GM12878 (cell line): ENCODE measurements around the gene BRSK2. TPM values are rescaled to one million over a fixed set of nuclear protein-coding genes. Genes with fewer than 3 reads are reported as not detected.

Source experiments
- ATAC-seq: fragments of 200-7000 bp; cut with Tn5 transposase; 3 replicates; pipeline ENCODE4 v1.9.1; 2020; ENCODE audit warnings: mild to moderate bottlenecking, moderate library complexity
- BruUV-seq: library from RNA; stranded (reverse); fragments of 400-500 nt; replicated peaks from 2 replicates; lab custom pipeline; 2021; lab: Mats Ljungman, UMichigan
- CTCF ChIA-PET: fragments of 300-600 bp; sonication (Branson Sonifier 250); formaldehyde crosslinking; extraction: SDS; loops from one replicate; lab custom pipeline; 2021; ENCODE audit warnings: inconsistent platforms; lab: Yijun Ruan, JAX
- POLR2A ChIA-PET: fragments of 350-600 bp; formaldehyde crosslinking; extraction: SDS; loops from one replicate; lab custom pipeline; 2021; ENCODE audit warnings: inconsistent platforms; lab: Charles Lee
- RAD21 ChIA-PET: fragments of 300-600 bp; sonication (Branson Sonifier 250); formaldehyde crosslinking; loops from one replicate; lab custom pipeline; 2023; ENCODE audit warnings: antibody characterized with exemption; ENCODE audit not compliant: unreplicated experiment; lab: Charles Lee
- SMC1A ChIA-PET: fragments of 300-600 bp; sonication (Branson Sonifier 250); formaldehyde crosslinking; loops from one replicate; lab custom pipeline; 2023; ENCODE audit not compliant: unreplicated experiment, uncharacterized antibody; lab: Charles Lee
- DNase-seq: peaks from one replicate; pipeline ENCODE4 v3.0.0-alpha.2; 2011; ENCODE audit warnings: low read depth, low spot score
- FAIRE-seq: peaks from 3 replicates; lab custom pipeline; 2011; peaks lifted over from hg19 to GRCh38; lab: Jason Lieb, UNC
- H2AFZ ChIP-seq: 2 replicates; pipeline ENCODE4 v1.6.0; 2011; ENCODE audit warnings: low read depth, low read length, control low read depth; ENCODE audit not compliant: control insufficient read depth
- H3K27ac ChIP-seq: 2 replicates; pipeline ENCODE4 v1.5.1; 2011; ENCODE audit warnings: control low read depth; ENCODE audit not compliant: control insufficient read depth, insufficient read depth
- H3K27me3 ChIP-seq, 2 experiments: replicated peaks in 1 of 2; 2 replicates each; pipeline versions ENCODE4 v1.6.0 to v1.6.1; 2011; ENCODE audit warnings: low read length in 1 of 2; ENCODE audit not compliant: control insufficient read depth in 2 of 2, insufficient read depth in 2 of 2
- H3K36me3 ChIP-seq, 2 experiments: 2 replicates each; pipeline ENCODE4 v1.5.1; 2011; ENCODE audit warnings: low read length in 1 of 2; ENCODE audit not compliant: control insufficient read depth in 2 of 2, insufficient read depth in 2 of 2
- H3K4me1 ChIP-seq: 2 replicates; pipeline ENCODE4 v1.6.1; 2011; ENCODE audit warnings: mild to moderate bottlenecking, low read length, moderate library complexity, mixed read lengths; ENCODE audit not compliant: control insufficient read depth, insufficient read depth
- H3K4me2 ChIP-seq: 2 replicates; pipeline ENCODE4 v1.6.0; 2011; ENCODE audit warnings: control low read depth; ENCODE audit not compliant: control insufficient read depth, insufficient read depth
- H3K4me3 ChIP-seq: fragments of 200-600 bp; sonication (generic); 2 replicates; pipeline ENCODE4 v1.5.1; 2016
- H3K79me2 ChIP-seq: 2 replicates; pipeline ENCODE4 v1.6.0; 2011; ENCODE audit warnings: low read length; ENCODE audit not compliant: control insufficient read depth, insufficient read depth
- H3K9ac ChIP-seq: 2 replicates; pipeline ENCODE4 v1.8.0; 2011; ENCODE audit warnings: low read length, control low read depth, mixed read lengths; ENCODE audit not compliant: control insufficient read depth, insufficient read depth
- H3K9me3 ChIP-seq: replicated peaks from 3 replicates; pipeline ENCODE4 v1.5.1; 2011; ENCODE audit warnings: mild to moderate bottlenecking, low read length; ENCODE audit not compliant: control insufficient read depth, insufficient read depth
- H4K20me1 ChIP-seq: 2 replicates; pipeline ENCODE4 v1.6.0; 2011; ENCODE audit not compliant: control insufficient read depth, insufficient read depth
- BACH1 ChIP-seq: fragments of 450-650 bp; IDR thresholded peaks from 2 replicates; pipeline ENCODE4 v1.6.1; 2017; ENCODE audit warnings: mild to moderate bottlenecking, borderline replicate concordance
- DPF2 ChIP-seq: fragments of 450-650 bp; IDR thresholded peaks from 2 replicates; pipeline ENCODE4 v1.6.1; 2017; ENCODE audit warnings: mild to moderate bottlenecking
- HDAC6 ChIP-seq: fragments of 200-600 bp; sonication (generic); IDR thresholded peaks from one replicate; pipeline ENCODE4 v1.8.0; 2017; ENCODE audit warnings: antibody characterized with exemption; ENCODE audit not compliant: unreplicated experiment
- JUND ChIP-seq: IDR thresholded peaks from 2 replicates; pipeline ENCODE4 v1.6.1; 2012; ENCODE audit warnings: low read depth, mild to moderate bottlenecking, low read length, improper control_type of control experiment, moderate library complexity
- MTA3 ChIP-seq: IDR thresholded peaks from 2 replicates; pipeline ENCODE4 v1.6.1; 2012; ENCODE audit warnings: low read length, inconsistent platforms, borderline replicate concordance
- RAD51 ChIP-seq: fragments of 450-650 bp; IDR thresholded peaks from 2 replicates; pipeline ENCODE4 v1.6.1; 2016; ENCODE audit warnings: moderate library complexity, mild to moderate bottlenecking, inconsistent platforms
- RCOR1 ChIP-seq: conservative IDR thresholded peaks from 2 replicates; pipeline ENCODE4 v1.6.1; 2012; ENCODE audit warnings: low read depth, low read length, improper control_type of control experiment
- YY1 ChIP-seq: IDR thresholded peaks from 2 replicates; pipeline ENCODE4 v1.6.1; 2011; ENCODE audit warnings: low read depth, mild to moderate bottlenecking, low read length
- ZBTB4 ChIP-seq: fragments of 450-650 bp; formaldehyde crosslinking; IDR thresholded peaks from 2 replicates; pipeline ENCODE4 v1.4.0; 2022; ENCODE audit warnings: mild to moderate bottlenecking, moderate library complexity
- WGBS: methylation state at CpG from one replicate; pipeline ENCODE4 v1.1.6; 2016; ENCODE audit warnings: low lambda C conversion rate; ENCODE audit not compliant: insufficient replicate concordance, insufficient coverage; ENCODE audit errors: missing lambda C conversion rate; 5-methylcytosine and 5-hydroxymethylcytosine counted together
- in situ Hi-C: fragments of 300-500 bp; cut with MboI; formaldehyde crosslinking; loops from 9 replicates; pipeline ENCODE4 v1.14.3; 2018; ENCODE audit warnings: mixed read lengths
- intact Hi-C: fragments of 100-400 bp; cut with micrococcal nuclease; formaldehyde crosslinking; loops from one replicate; pipeline ENCODE4 v1.14.2; 2022; ENCODE audit not compliant: unreplicated experiment
- polyA plus RNA-seq, 11 experiments: library from polyadenylated mRNA; depleted of rRNA in 4 of 11; unstranded in 6 of 11; stranded (reverse) in 5 of 11; fragments of >200 nt; fragmentation: Nextera tagmentation in 4 of 11; fragmentation: Illumina TruSeq in 1 of 11; extraction: Ambion mirVana in 4 of 11; extraction: Trizol in 1 of 11; gene quantifications; 1 replicate in 1 of 11; 2 replicates in 10 of 11; pipeline versions ENCODE4 v1.2.1 to v1.2.3, GENCODE V29; 2011 to 2016; ENCODE audit warnings: inconsistent platforms in 2 of 11, missing spikeins in 2 of 11, low read depth in 1 of 11
- total RNA-seq, 4 experiments: library from RNA; depleted of rRNA in 3 of 4; stranded (reverse); fragments of >200 nt in 3 of 4; fragmentation: Illumina TruSeq in 1 of 4; extraction: Trizol in 1 of 4; gene quantifications; 2 replicates each; pipeline versions ENCODE4 v1.2.1 to v1.2.3, GENCODE V29; 2013 to 2021

The BRSK2 gene
- total and polyA plus RNA-seq, 10 of the 15 experiments (the other 5 are each of a cell fraction or from before 2014, with no cell fraction given), result 0.13 TPM; not detected in 9

- CTCF ChIA-PET, result interaction anchor here (1.1 to 1.2 kb wide), 2 partner anchors 8 to 16 kb away, joined by 3 to 5 read pairs; no protein-coding TSS in a partner anchor
- peaks cover 2% of the 10 kb centered on the region; the same call in 2 of the 3 replicates for H3K9me3 ChIP-seq
- peaks cover 0 to 2% of the 10 kb centered on the region in 2 experiments; a peak in 2 of 4 replicates for H3K36me3 ChIP-seq
- no TSS peak for BruUV-seq
- DNase-seq (no peak), ATAC-seq (no peak), FAIRE-seq (no peak)
- H3K27me3 ChIP-seq, result no peaks in the 10 kb centered on the region
- no peaks in the 10 kb centered on the region for H4K20me1 ChIP-seq
- RAD21 ChIA-PET, result no interaction called here
- H3K4me2 ChIP-seq, result no peak overlapping the region
- POLR2A ChIA-PET, result no interaction called here
- 65% methylated on average over 5 of the region's 5 CpGs for WGBS
- TF ChIP-seq DPF2 (no peak), JUND (no peak), MTA3 (no peak), BACH1 (no peak), HDAC6 (no peak)
- SMC1A ChIA-PET, result no interaction called here
- in situ Hi-C loops, result no loop called here
- no peak overlapping the region for H3K9ac ChIP-seq
- H3K4me1 ChIP-seq, result peaks cover 3% of the 10 kb centered on the region; the same call in 1 of the 2 replicates
- H3K27ac ChIP-seq, result no peak overlapping the region
- H3K79me2 ChIP-seq, result no peaks in the 10 kb centered on the region; the same call in none of the 2 replicates
- H2AFZ ChIP-seq, result no peak overlapping the region
- intact Hi-C loops, result no loop called here
- H3K4me3 ChIP-seq, result no peak overlapping the region
Measured at GRCh38 chr11:1497600-1497999, 107.9 kb downstream of the BRSK2 start.

DNA sequence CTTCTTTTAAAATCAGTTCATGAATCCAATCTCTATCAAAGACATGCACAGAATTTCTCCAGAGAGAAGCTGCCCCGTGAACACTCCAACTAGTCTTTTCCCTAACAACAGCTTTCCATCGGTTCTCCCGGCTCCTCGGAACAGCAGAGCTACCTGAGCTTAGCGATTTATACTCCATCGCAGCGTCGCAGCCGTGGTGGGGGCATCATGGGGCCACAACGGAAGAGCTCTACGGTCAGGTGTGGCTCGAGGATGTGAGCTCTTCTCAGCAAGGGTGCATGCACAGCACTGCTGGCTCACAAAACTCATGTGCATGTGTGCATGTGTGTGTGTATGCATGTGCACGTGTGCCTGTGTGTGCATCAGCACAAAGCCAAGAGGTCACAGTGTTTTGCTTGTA lies 108.5 kb downstream of the BRSK2 start:
- FAIRE-seq, result no peak
- Histone ChIP-seq H3K27me3 (no peaks in the 10 kb centered on the region), H3K9me3 (peaks cover 2% of the 10 kb centered on the region; the same call in 2 of the 3 replicates), H3K27ac (no peak overlapping the region), H4K20me1 (no peaks in the 10 kb centered on the region), H3K4me1 (peaks cover 3% of the 10 kb centered on the region; the same call in 1 of the 2 replicates), H3K36me3 (peaks cover 0 to 2% of the 10 kb centered on the region in 2 experiments; a peak in 2 of 4 replicates), H3K4me3 (no peak overlapping the region), H3K9ac (no peak overlapping the region), H3K79me2 (no peaks in the 10 kb centered on the region; the same call in none of the 2 replicates), H2AFZ (no peak overlapping the region), H3K4me2 (no peak overlapping the region)
- DNase-seq, result no peak
- intact Hi-C loops, result no loop called here
- no TSS peak for BruUV-seq
- ChIA-PET SMC1A (interaction anchor here (0.6 kb wide), 1 partner anchor 453 kb away, joined by 3 read pairs; no protein-coding TSS in a partner anchor), RAD21 (no interaction called here), CTCF (interaction anchor here (0.6 to 1.2 kb wide), 3 partner anchors 8 to 189 kb away, joined by 3 to 5 read pairs (median 3); no protein-coding TSS in a partner anchor), POLR2A (no interaction called here)
- 98% methylated on average over 13 of the region's 13 CpGs for WGBS
- in situ Hi-C loops, result no loop called here
- ATAC-seq, result no peak
- no peak for TF ChIP-seq RAD51
- TF ChIP-seq YY1, result no peak
- no peak for TF ChIP-seq ZBTB4 (CRISPR knock-in tag)
- TF ChIP-seq RCOR1, result no peak
